K562 (cell line): Measurements from ENCODE around the gene FUZ. TPM values are rescaled to one million over a fixed set of nuclear protein-coding genes. Genes with fewer than 3 reads are reported as not detected.

Source experiments
- ATAC-seq: fragments of 200-7000 bp; cut with Tn5 transposase; 3 replicates; pipeline ENCODE4 v1.9.1; 2020; ENCODE audit warnings: moderate library complexity
- BruUV-seq: library from RNA; stranded (reverse); fragments of 400-500 nt; replicated peaks from 2 replicates; lab custom pipeline; 2021; lab: Mats Ljungman, UMichigan
- CTCF ChIA-PET: fragments of 300-600 bp; formaldehyde crosslinking; extraction: SDS; loops from one replicate; lab custom pipeline; 2021; ENCODE audit warnings: low intra/inter-chr PET ratio; lab: Yijun Ruan, JAX
- POLR2A ChIA-PET: fragments of 300-600, 350-650 bp; sonication (Branson Sonifier 250); formaldehyde crosslinking; extraction: SDS; loops from one replicate; lab custom pipeline; 2021; ENCODE audit warnings: antibody characterized with exemption, inconsistent platforms; lab: Yijun Ruan, JAX
- DNase-seq, 4 experiments: peaks; one replicate each; pipeline versions ENCODE4 v3.0.0 to v3.0.0-alpha.2; 2011 to 2018; ENCODE audit warnings: low spot score in 3 of 4, mixed read lengths in 3 of 4; ENCODE audit errors: extremely low read depth in 1 of 4
- FAIRE-seq: peaks from 2 replicates; lab custom pipeline; 2011; peaks lifted over from hg19 to GRCh38; lab: Jason Lieb, UNC
- H2AFZ ChIP-seq: 2 replicates; pipeline ENCODE4 v1.6.0; 2011; ENCODE audit warnings: low read depth, low read length, control low read depth, inconsistent platforms
- H3K27ac ChIP-seq: fragments of 200-600 bp; 3 replicates; pipeline ENCODE4 v1.8.0; 2011; ENCODE audit warnings: low read depth, mild to moderate bottlenecking, control low read depth, inconsistent platforms, low read length, moderate library complexity, mixed read lengths; ENCODE audit errors: extremely low read depth
- H3K27me3 ChIP-seq, 2 experiments: fragments of 300-600 bp in 1 of 2; 2 replicates in 1 of 2; 3 replicates in 1 of 2; pipeline versions ENCODE4 v1.6.0 to v1.8.0; 2011; ENCODE audit warnings: inconsistent platforms in 2 of 2, low read length in 2 of 2, mild to moderate bottlenecking in 1 of 2, mixed read lengths in 1 of 2, moderate library complexity in 1 of 2; ENCODE audit not compliant: control insufficient read depth in 2 of 2, insufficient read depth in 2 of 2
- H3K36me3 ChIP-seq: fragments of 300-600 bp; 3 replicates; pipeline ENCODE4 v1.8.0; 2011; ENCODE audit warnings: mild to moderate bottlenecking, low read length, inconsistent platforms; ENCODE audit not compliant: control insufficient read depth, insufficient read depth
- H3K4me1 ChIP-seq, 2 experiments: fragments of 200-600 bp in 1 of 2; replicated peaks in 1 of 2; 2 replicates in 1 of 2; 3 replicates in 1 of 2; pipeline versions ENCODE4 v1.5.1 to v1.8.0; 2011; ENCODE audit warnings: inconsistent platforms in 2 of 2, low read length in 2 of 2, mild to moderate bottlenecking in 1 of 2, mixed read lengths in 1 of 2, moderate library complexity in 1 of 2; ENCODE audit not compliant: control insufficient read depth in 2 of 2, insufficient read depth in 2 of 2
- H3K4me2 ChIP-seq: 2 replicates; pipeline ENCODE4 v1.6.1; 2011; ENCODE audit warnings: low read length, control low read depth, inconsistent platforms, mixed read lengths; ENCODE audit not compliant: insufficient read depth
- H3K4me3 ChIP-seq: fragments of 200-600 bp; sonication (generic), shearing (Covaris generic); 2 replicates; pipeline ENCODE4 v1.5.1; 2016; ENCODE audit warnings: control low read depth, inconsistent platforms
- H3K79me2 ChIP-seq: fragments of 200-600 bp; 3 replicates; pipeline ENCODE4 v1.8.0; 2011; ENCODE audit warnings: low read length, inconsistent platforms; ENCODE audit not compliant: control insufficient read depth, insufficient read depth
- H3K9ac ChIP-seq, 2 experiments: 2 replicates each; pipeline versions ENCODE4 v1.6.0 to v1.6.1; 2011; ENCODE audit warnings: low read depth in 2 of 2, low read length in 2 of 2, control low read depth in 1 of 2, inconsistent platforms in 1 of 2, mild to moderate bottlenecking in 1 of 2, mixed read lengths in 1 of 2; ENCODE audit not compliant: insufficient read depth in 1 of 2
- H3K9me1 ChIP-seq: one replicate; pipeline ENCODE4 v1.6.0; 2011; ENCODE audit warnings: inconsistent platforms, mild to moderate bottlenecking, low read length, moderate library complexity; ENCODE audit not compliant: control insufficient read depth, insufficient read depth
- H3K9me3 ChIP-seq: replicated peaks from 2 replicates; pipeline ENCODE4 v1.5.1; 2011; ENCODE audit warnings: low read depth, low read length, inconsistent platforms; ENCODE audit not compliant: control insufficient read depth, insufficient read depth
- H4K20me1 ChIP-seq: replicated peaks from 2 replicates; pipeline ENCODE4 v1.6.1; 2011; ENCODE audit warnings: low read length, inconsistent platforms, mixed read lengths; ENCODE audit not compliant: control insufficient read depth, insufficient read depth
- AFF1 ChIP-seq, 2 experiments: fragments of 450-650 bp; IDR thresholded peaks; 2 replicates each; pipeline ENCODE4 v1.6.1; 2018; ENCODE audit warnings: mild to moderate bottlenecking in 2 of 2, low read depth in 1 of 2; ENCODE audit not compliant: partially characterized antibody in 2 of 2
- ATF1 ChIP-seq, 2 experiments: fragments of 450-650 bp in 1 of 2; IDR thresholded peaks; 2 replicates each; pipeline ENCODE4 v1.6.1; 2016; ENCODE audit warnings: missing compliant biosample characterization in 1 of 2, missing genetic modification characterization in 1 of 2
- HCFC1 ChIP-seq: IDR thresholded peaks from 2 replicates; pipeline ENCODE4 v1.6.1; 2012; ENCODE audit warnings: low read depth, low read length, improper control_type of control experiment
- NCOA2 ChIP-seq, 2 experiments: fragments of 450-650 bp; IDR thresholded peaks; 2 replicates each; pipeline ENCODE4 v1.6.1; 2018; ENCODE audit warnings: mild to moderate bottlenecking in 2 of 2, moderate library complexity in 1 of 2; ENCODE audit not compliant: partially characterized antibody in 2 of 2
- POLR2G ChIP-seq: fragments of 200-400 bp; formaldehyde crosslinking; IDR thresholded peaks from 2 replicates; pipeline ENCODE4 v1.6.1; 2017; ENCODE audit warnings: low read depth, mild to moderate bottlenecking, antibody characterized with exemption, low read length, moderate library complexity
- RBFOX2 ChIP-seq: fragments of 200-400 bp; formaldehyde crosslinking; IDR thresholded peaks from 2 replicates; pipeline ENCODE4 v1.6.1; 2017; ENCODE audit warnings: low read depth, mild to moderate bottlenecking, low read length, moderate library complexity
- RBM15 ChIP-seq: fragments of 200-400 bp; formaldehyde crosslinking; IDR thresholded peaks from 2 replicates; pipeline ENCODE4 v1.6.1; 2018; ENCODE audit warnings: mild to moderate bottlenecking, low read length, moderate library complexity; ENCODE audit not compliant: insufficient read depth
- SIX5 ChIP-seq, 2 experiments: IDR thresholded peaks; 2 replicates each; pipeline ENCODE4 v1.6.1; 2011; ENCODE audit warnings: low read length in 2 of 2, borderline replicate concordance in 1 of 2, low read depth in 1 of 2, mild to moderate bottlenecking in 1 of 2, moderate library complexity in 1 of 2; ENCODE audit not compliant: insufficient read depth in 1 of 2
- WGBS: fragments of 100-300 bp; shearing (Covaris generic); methylation state at CpG from one replicate; pipeline ENCODE4 v1.1.6; 2016; ENCODE audit warnings: low coverage, mixed read lengths; ENCODE audit not compliant: insufficient coverage; ENCODE audit errors: missing lambda C conversion rate; 5-methylcytosine and 5-hydroxymethylcytosine counted together
- in situ Hi-C: fragments of 300-500 bp; cut with MboI; formaldehyde crosslinking; loops from 4 replicates; pipeline ENCODE4 v1.15.0; 2018; ENCODE audit warnings: inconsistent platforms, mixed read lengths
- intact Hi-C: fragments of 100-400 bp; cut with micrococcal nuclease; formaldehyde crosslinking; loops from 2 replicates; pipeline ENCODE4 v1.14.2; 2022
- polyA plus RNA-seq, 8 experiments: library from polyadenylated mRNA; depleted of rRNA in 4 of 8; stranded (reverse) in 5 of 8; unstranded in 3 of 8; fragments of >200 nt; fragmentation: Nextera tagmentation in 2 of 8; fragmentation: Illumina TruSeq in 1 of 8; extraction: Ambion mirVana in 2 of 8; extraction: Trizol in 1 of 8; gene quantifications; 2 replicates each; pipeline versions ENCODE4 v1.2.1 to v1.2.3, GENCODE V29; 2011 to 2014; ENCODE audit warnings: inconsistent platforms in 1 of 8, missing spikeins in 1 of 8
- total RNA-seq, 7 experiments: library from RNA; depleted of rRNA in 6 of 7; stranded (reverse); fragments of >200 nt in 6 of 7; fragmentation: Illumina TruSeq in 2 of 7; extraction: Trizol in 2 of 7; gene quantifications; 2 replicates each; pipeline versions ENCODE4 v1.2.1 to v1.2.3, GENCODE V29; 2011 to 2021; ENCODE audit warnings: low replicate concordance in 1 of 7

The FUZ gene
- total and polyA plus RNA-seq, 9 of the 15 experiments (the other 6 are each of a cell fraction or from before 2014, with no cell fraction given): 0.17 to 7.6 (median 3.6) TPM; not detected in 1

DNA sequence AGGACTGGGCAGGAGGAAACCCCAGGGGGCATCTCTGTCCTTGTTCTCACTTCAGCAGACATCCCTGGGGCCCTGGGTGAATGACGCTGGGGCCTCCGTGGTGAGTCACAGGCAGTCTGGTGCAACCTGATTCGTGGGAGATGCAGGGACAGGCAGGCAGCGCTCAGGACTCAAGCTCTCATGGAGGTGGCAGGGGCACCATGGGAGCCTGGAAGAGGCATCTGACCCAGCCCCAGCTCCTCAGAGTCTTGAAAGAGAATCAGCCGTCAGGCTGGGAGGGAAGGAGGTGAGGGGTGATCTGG, 23.9 kb upstream of the FUZ start:
- FAIRE-seq (no peak), DNase-seq (no peak), ATAC-seq (no peak)
- WGBS: 88% methylated on average over 5 of the region's 5 CpGs
- Histone ChIP-seq H4K20me1 (no peaks in the 10 kb centered on the region), H3K9me1 (peaks cover 2% of the 10 kb centered on the region), H3K4me3 (no peak overlapping the region), H3K27me3 (no peaks in the 10 kb centered on the region), H3K27ac (no peak overlapping the region), H3K79me2 (no peaks in the 10 kb centered on the region), H2AFZ (no peak overlapping the region), H3K36me3 (peaks cover 87% of the 10 kb centered on the region), H3K4me2 (no peak overlapping the region), H3K4me1 (peaks cover 0 to 20% of the 10 kb centered on the region in 2 experiments; a peak in 2 of 5 replicates), H3K9ac (no peak overlapping the region; a peak in 1 of 4 replicates), H3K9me3 (no peaks in the 10 kb centered on the region)
- POLR2A ChIA-PET: interaction anchor here (0.7 to 1.8 kb wide), 4 partner anchors 8 to 18 kb away, joined by 3 to 12 read pairs (median 4); partner anchors contain the start of gene PTOV1
- in situ Hi-C loops (no loop called here), intact Hi-C loops (no loop called here)
- no TSS peak for BruUV-seq
- CTCF ChIA-PET: no interaction called here
- no peak for TF ChIP-seq ATF1 (CRISPR knock-in tag; IDR thresholded peaks at IDR 0.05)
- no peak for TF ChIP-seq ATF1 (tag; IDR thresholded peaks at IDR 0.05)
- TF ChIP-seq RBFOX2: 0 out of 2 replicates have a peak, but pooled peaks have one; percentile 1

DNA sequence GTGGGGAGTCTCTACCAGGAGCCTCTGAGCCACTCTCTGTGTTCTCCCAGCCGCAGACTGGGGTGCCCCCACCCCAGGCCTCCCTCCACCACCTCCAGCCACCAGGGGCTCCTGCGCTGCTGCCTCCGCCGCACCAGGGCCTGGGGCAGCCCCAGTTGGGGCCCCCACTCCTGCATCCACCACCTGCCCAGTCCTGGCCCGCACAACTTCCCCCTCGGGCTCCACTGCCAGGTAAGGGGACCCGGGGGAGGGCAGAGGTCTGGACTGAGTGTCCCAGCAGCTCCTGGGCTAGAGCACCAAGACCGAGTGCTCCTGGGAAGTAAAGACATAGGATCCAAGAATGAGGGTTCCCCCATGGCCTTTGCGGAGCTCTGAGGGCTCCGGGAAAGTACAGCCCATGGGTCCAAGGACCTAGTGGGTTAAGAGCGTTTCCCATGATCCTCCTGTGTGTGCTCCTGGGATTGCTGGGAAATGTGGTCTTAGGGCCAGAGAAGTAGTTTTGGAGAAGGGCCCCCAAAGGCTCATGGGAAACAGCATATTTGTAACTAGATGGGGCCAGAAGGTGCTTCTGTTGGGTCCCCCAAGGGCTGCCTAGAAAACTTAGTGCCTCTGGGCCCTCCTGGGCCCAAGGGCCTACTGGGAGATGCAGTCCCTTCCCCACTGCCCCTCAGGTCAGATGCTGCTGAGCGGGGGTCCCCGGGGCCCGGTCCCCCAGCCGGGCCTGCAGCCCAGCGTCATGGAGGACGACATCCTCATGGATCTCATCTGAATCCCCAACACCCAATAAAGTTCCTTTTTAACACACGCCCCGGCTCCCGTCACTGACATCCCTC, 23.3 kb upstream of the FUZ start:
- FAIRE-seq: no peak
- no peak for DNase-seq
- Histone ChIP-seq H3K9ac (peak overlapping the region in 1 of 2 experiments; percentile 33; a peak in 1 of 4 replicates), H4K20me1 (no peaks in the 10 kb centered on the region), H3K9me1 (peaks cover 2% of the 10 kb centered on the region), H3K79me2 (no peaks in the 10 kb centered on the region), H3K36me3 (peaks cover 91% of the 10 kb centered on the region), H3K9me3 (no peaks in the 10 kb centered on the region), H3K4me2 (no peak overlapping the region), H2AFZ (no peak overlapping the region), H3K27me3 (no peaks in the 10 kb centered on the region), H3K4me1 (peaks cover 0 to 20% of the 10 kb centered on the region in 2 experiments; a peak in 2 of 5 replicates), H3K27ac (no peak overlapping the region), H3K4me3 (no peak overlapping the region)
- POLR2A ChIA-PET: interaction anchor here (1.1 to 1.8 kb wide), 2 partner anchors 12 to 14 kb away, joined by 4 to 12 read pairs; partner anchors contain the start of gene PTOV1
- BruUV-seq: no TSS peak
- ATAC-seq: peak; percentile 59; the same call in 2 of the 3 replicates
- intact Hi-C loops: no loop called here
- CTCF ChIA-PET: no interaction called here
- 93% methylated on average over 18 of the region's 20 CpGs for WGBS
- peak in 1 of 2 experiments; percentile 91 for TF ChIP-seq AFF1 (IDR thresholded peaks at IDR 0.05; ENCODE audit: low read depth in 1 of 2, partially characterized antibody in 2 of 2)
- no peak for TF ChIP-seq RBM15
- no peak for TF ChIP-seq NCOA2 (IDR thresholded peaks at IDR 0.05; ENCODE audit: partially characterized antibody in 2 of 2)
- TF ChIP-seq POLR2G: 0 out of 2 replicates have a peak, but pooled peaks have one; percentile 10
- TF ChIP-seq SIX5 (IDR thresholded peaks at IDR 0.05; ENCODE audit: borderline replicate concordance in 1 of 2, insufficient read depth in 1 of 2, low read depth in 1 of 2, low read length in 2 of 2): peak in 1 of 2 experiments; percentile 18; a peak in 1 of 4 replicates
- TF ChIP-seq RBFOX2: peak; percentile 21; the same call in 1 of the 2 replicates
- peak; percentile 70 for TF ChIP-seq HCFC1
- in situ Hi-C loops: no loop called here
